HEK293T (cell line): ENCODE data around the gene ATP8A2.

Experiments
- CTCF ChIA-PET: fragments of 350-600 bp; formaldehyde crosslinking; extraction: SDS; loops from one replicate; lab custom pipeline; 2021; ENCODE audit warnings: antibody characterized with exemption, inconsistent platforms; lab: Yijun Ruan, JAX
- POLR2A ChIA-PET: fragments of 350-600 bp; formaldehyde crosslinking; extraction: SDS; loops from one replicate; lab custom pipeline; 2020; ENCODE audit warnings: antibody characterized with exemption, inconsistent platforms; lab: Yijun Ruan, JAX
- DNase-seq: peaks from one replicate; pipeline ENCODE4 v3.0.0; 2012; ENCODE audit warnings: mixed read lengths; ENCODE audit errors: extremely low spot score
- ARNT ChIP-seq: fragments of 450-650 bp; IDR thresholded peaks from 2 replicates; pipeline ENCODE4 v1.6.1; 2017; ENCODE audit warnings: mild to moderate bottlenecking
- BHLHE40 ChIP-seq: fragments of 450-650 bp; IDR thresholded peaks from 2 replicates; pipeline ENCODE4 v1.6.1; 2016; ENCODE audit warnings: mild to moderate bottlenecking, moderate library complexity, borderline replicate concordance
- CTBP1 ChIP-seq: fragments of 450-650 bp; IDR thresholded peaks from 2 replicates; pipeline ENCODE4 v1.6.1; 2016; ENCODE audit warnings: borderline replicate concordance
- ELF4 ChIP-seq: fragments of 450-650 bp; IDR thresholded peaks from 2 replicates; pipeline ENCODE4 v1.6.1; 2017; ENCODE audit warnings: antibody characterized with exemption
- FOXA1 ChIP-seq: fragments of 450-650 bp; IDR thresholded peaks from 2 replicates; pipeline ENCODE4 v1.6.1; 2016; ENCODE audit warnings: mild to moderate bottlenecking
- FOXK2 ChIP-seq: fragments of 450-650 bp; IDR thresholded peaks from 2 replicates; pipeline ENCODE4 v1.6.1; 2016; ENCODE audit warnings: mild to moderate bottlenecking
- FOXM1 ChIP-seq: fragments of 450-650 bp; IDR thresholded peaks from 2 replicates; pipeline ENCODE4 v1.6.1; 2017; ENCODE audit warnings: mild to moderate bottlenecking, borderline replicate concordance
- HDGF ChIP-seq: fragments of 450-650 bp; IDR thresholded peaks from 2 replicates; pipeline ENCODE4 v1.6.1; 2017; ENCODE audit warnings: antibody characterized with exemption, borderline replicate concordance
- L3MBTL2 ChIP-seq: fragments of 450-650 bp; conservative IDR thresholded peaks from 2 replicates; pipeline ENCODE4 v1.6.1; 2016; ENCODE audit warnings: mild to moderate bottlenecking
- LEF1 ChIP-seq: fragments of 450-650 bp; IDR thresholded peaks from 2 replicates; pipeline ENCODE4 v1.6.1; 2017; ENCODE audit warnings: mild to moderate bottlenecking, borderline replicate concordance
- NFRKB ChIP-seq: fragments of 450-650 bp; IDR thresholded peaks from 2 replicates; pipeline ENCODE4 v1.6.1; 2016; ENCODE audit warnings: mild to moderate bottlenecking, moderate library complexity
- PKNOX1 ChIP-seq: fragments of 450-650 bp; IDR thresholded peaks from 2 replicates; pipeline ENCODE4 v1.6.1; 2016
- SP1 ChIP-seq: fragments of 450-650 bp; IDR thresholded peaks from 2 replicates; pipeline ENCODE4 v1.6.1; 2017
- SUZ12 ChIP-seq: fragments of 450-650 bp; IDR thresholded peaks from 2 replicates; pipeline ENCODE4 v1.6.1; 2016; ENCODE audit warnings: mild to moderate bottlenecking
- TARDBP ChIP-seq: fragments of 450-650 bp; IDR thresholded peaks from 2 replicates; pipeline ENCODE4 v1.6.1; 2016
- ZNF384 ChIP-seq: fragments of 450-650 bp; IDR thresholded peaks from 2 replicates; pipeline ENCODE4 v1.6.1; 2016

Gene ATP8A2

GRCh38 chr13:25679159-25679558, 307.4 kb downstream of the ATP8A2 start:
- ChIA-PET CTCF (no interaction called here), POLR2A (no interaction called here)
- no peak for TF ChIP-seq L3MBTL2
- DNase-seq = no peak

GRCh38 chr13:25679936-25680335, 308.2 kb downstream of the ATP8A2 start:
- no peak for TF ChIP-seq FOXA1
- TF ChIP-seq L3MBTL2 = no peak
- TF ChIP-seq PKNOX1 = no peak
- no peak for TF ChIP-seq CTBP1
- TF ChIP-seq SUZ12 = no peak
- no peak for TF ChIP-seq FOXM1
- no peak for TF ChIP-seq LEF1
- no peak for TF ChIP-seq ZNF384
- TF ChIP-seq ELF4 = no peak
- TF ChIP-seq SP1 = no peak
- TF ChIP-seq FOXK2 = no peak
- no peak for DNase-seq
- ChIA-PET POLR2A (no interaction called here), CTCF (no interaction called here)

GRCh38 chr13:25682276-25682675, 310.5 kb downstream of the ATP8A2 start:
- TF ChIP-seq HDGF (no peak), PKNOX1 (no peak), CTBP1 (no peak), SP1 (no peak), FOXK2 (no peak), L3MBTL2 (no peak), SUZ12 (no peak), FOXM1 (no peak), ELF4 (no peak), TARDBP (no peak)
- no peak for DNase-seq
- POLR2A ChIA-PET = no interaction called here
- CTCF ChIA-PET = no interaction called here

- no peak for DNase-seq
- TF ChIP-seq BHLHE40 (no peak), FOXM1 (no peak), ELF4 (no peak), HDGF (no peak), FOXK2 (no peak), SP1 (no peak), PKNOX1 (no peak), NFRKB (no peak), FOXA1 (no peak), LEF1 (no peak), ZNF384 (no peak), SUZ12 (no peak), CTBP1 (no peak), ARNT (no peak), TARDBP (no peak), L3MBTL2 (no peak)
- ChIA-PET POLR2A (no interaction called here), CTCF (no interaction called here)
Observed at GRCh38 chr13:25683056-25683455, 311.3 kb downstream of the ATP8A2 start.

- TF ChIP-seq FOXK2 = no peak
- no peak for TF ChIP-seq TARDBP
- TF ChIP-seq NFRKB = no peak
- TF ChIP-seq ZNF384 = no peak
- no peak for TF ChIP-seq ELF4
- no peak for TF ChIP-seq BHLHE40
- TF ChIP-seq ARNT = no peak
- no peak for TF ChIP-seq HDGF
- TF ChIP-seq CTBP1 = no peak
- no peak for TF ChIP-seq L3MBTL2
- TF ChIP-seq SP1 = no peak
- TF ChIP-seq PKNOX1 = no peak
- no peak for TF ChIP-seq FOXM1
- no peak for TF ChIP-seq LEF1
- DNase-seq = no peak
- ChIA-PET CTCF (no interaction called here), POLR2A (no interaction called here)
Observed at GRCh38 chr13:25683662-25684370, 312.0 kb downstream of the ATP8A2 start.

GRCh38 chr13:25684491-25684890, 312.7 kb downstream of the ATP8A2 start:
- no peak for DNase-seq
- TF ChIP-seq FOXK2 (no peak), NFRKB (no peak), BHLHE40 (no peak), FOXM1 (no peak), LEF1 (no peak), ZNF384 (no peak), TARDBP (no peak)
- CTCF ChIA-PET = no interaction called here
- POLR2A ChIA-PET = no interaction called here
